Mammary epithelial cell (primary cell): Measurements from ENCODE around the gene HMGXB4.

Experiments used
- EZH2 ChIP-seq: IDR thresholded peaks from 2 replicates; pipeline ENCODE4 v1.6.1; 2012; ENCODE audit warnings: low read length, inconsistent platforms, borderline replicate concordance
- TF ChIP-seq, protein P1 (sequence below), 2 donors: IDR thresholded peaks in 1 of 2; conservative IDR thresholded peaks in 1 of 2; 2 replicates each; pipeline ENCODE4 v1.5.1; 2011 to 2012; ENCODE audit warnings: inconsistent platforms in 2 of 2, low read length in 2 of 2, mild to moderate bottlenecking in 2 of 2, control low read depth in 1 of 2, low read depth in 1 of 2; ENCODE audit not compliant: insufficient read depth in 1 of 2; ENCODE audit errors: extremely low read depth in 1 of 2

- TF ChIP-seq, protein P1, sequence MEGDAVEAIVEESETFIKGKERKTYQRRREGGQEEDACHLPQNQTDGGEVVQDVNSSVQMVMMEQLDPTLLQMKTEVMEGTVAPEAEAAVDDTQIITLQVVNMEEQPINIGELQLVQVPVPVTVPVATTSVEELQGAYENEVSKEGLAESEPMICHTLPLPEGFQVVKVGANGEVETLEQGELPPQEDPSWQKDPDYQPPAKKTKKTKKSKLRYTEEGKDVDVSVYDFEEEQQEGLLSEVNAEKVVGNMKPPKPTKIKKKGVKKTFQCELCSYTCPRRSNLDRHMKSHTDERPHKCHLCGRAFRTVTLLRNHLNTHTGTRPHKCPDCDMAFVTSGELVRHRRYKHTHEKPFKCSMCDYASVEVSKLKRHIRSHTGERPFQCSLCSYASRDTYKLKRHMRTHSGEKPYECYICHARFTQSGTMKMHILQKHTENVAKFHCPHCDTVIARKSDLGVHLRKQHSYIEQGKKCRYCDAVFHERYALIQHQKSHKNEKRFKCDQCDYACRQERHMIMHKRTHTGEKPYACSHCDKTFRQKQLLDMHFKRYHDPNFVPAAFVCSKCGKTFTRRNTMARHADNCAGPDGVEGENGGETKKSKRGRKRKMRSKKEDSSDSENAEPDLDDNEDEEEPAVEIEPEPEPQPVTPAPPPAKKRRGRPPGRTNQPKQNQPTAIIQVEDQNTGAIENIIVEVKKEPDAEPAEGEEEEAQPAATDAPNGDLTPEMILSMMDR (conservative IDR thresholded peaks at IDR 0.05 in 1 of 2, IDR thresholded peaks at IDR 0.05 in 1 of 2; ENCODE audit: extremely low read depth in 1 of 2, insufficient read depth in 1 of 2, low read depth in 1 of 2, low read length in 2 of 2) = no peak
- no peak for TF ChIP-seq EZH2
Measured at GRCh38 chr22:35276019-35276418, 18.7 kb downstream of the HMGXB4 start.
